Pancreas (tissue), 10 donors: ENCODE results near the gene DNAH9. TPM values are rescaled to one million over a fixed set of nuclear protein-coding genes. Genes with fewer than 3 reads are reported as not detected.

Experiments
- ATAC-seq, 4 donors: fragments of 200-7000 bp; cut with Tn5 transposase; one replicate each; pipeline versions ENCODE4 v1.8.0 to v1.9.1; 2020; ENCODE audit warnings: mild to moderate bottlenecking in 4 of 4, moderate library complexity in 4 of 4
- DNase-seq, 6 donors: peaks; one replicate each; pipeline ENCODE4 v3.0.0-alpha.2; 2020
- FAIRE-seq: peaks from 2 replicates; lab custom pipeline; 2012; peaks lifted over from hg19 to GRCh38; lab: Jason Lieb, UNC
- H3K27ac ChIP-seq, 4 donors: fragments of 200-600 bp; sonication (generic); 1 replicate in 3 of 4; 2 replicates in 1 of 4; pipeline versions ENCODE4 v1.5.0 to v1.8.0; 2020
- H3K27me3 ChIP-seq, 4 donors: fragments of 200-600 bp; one replicate each; pipeline ENCODE4 v1.8.0; 2021
- H3K36me3 ChIP-seq, 3 donors: fragments of 200-600 bp; sonication (generic) in 1 of 3; one replicate each; pipeline versions ENCODE4 v1.5.0 to v1.8.0; 2020 to 2021
- H3K4me1 ChIP-seq, 3 donors: fragments of 200-600 bp; one replicate each; pipeline ENCODE4 v1.8.0; 2021
- H3K4me3 ChIP-seq, 4 donors: fragments of 200-600 bp; sonication (generic) in 2 of 4; one replicate each; pipeline versions ENCODE4 v1.5.0 to v1.8.0; 2020 to 2021
- H3K9me3 ChIP-seq, 4 donors: fragments of 200-600 bp; one replicate each; pipeline ENCODE4 v1.8.0; 2021
- CTCF ChIP-seq, 4 donors: fragments of 200-600 bp; sonication (generic) in 3 of 4; IDR thresholded peaks; one replicate each; pipeline versions ENCODE4 v1.5.0 to v1.8.0; 2021; ENCODE audit warnings: antibody characterized with exemption in 4 of 4
- WGBS, 2 donors: extraction: QIAGEN DNeasy Blood & Tissue Kit; methylation state at CpG; one replicate each; pipeline ENCODE4 v1.1.7; 2013; 5-methylcytosine and 5-hydroxymethylcytosine counted together
- intact Hi-C, 3 donors: fragments of 100-400 bp; cut with DNase I; formaldehyde crosslinking; loops; one replicate each; pipeline versions ENCODE4 v1.11.1 to v1.14.2; 2022
- polyA plus RNA-seq, 2 donors: library from polyadenylated mRNA; stranded (reverse); fragments of 200-250 nt; gene quantifications; one replicate each; pipeline ENCODE4 v1.2.3, GENCODE V29; 2013
- total RNA-seq, 6 donors: library from RNA; stranded (reverse); fragmentation: NEBNext Ultra II Directional in 4 of 6; extraction: Animal tissue kit (Norgen Biotek cat#: 25700) in 4 of 6; gene quantifications; one replicate each; pipeline versions ENCODE4 v1.2.1 to v1.2.4, GENCODE V29; 2021 to 2023
- donor health status: healthy with polysubstance abuse.
- donor health status: DM: no; HTN: no; CAD: no; lungs with moderate emphysema.
- donor health status: DM: no; HTN: no; CAD: no.
- donor health status: control.
- donor health status: control.
- donor health status: Bipolar disorder and iron deficiency.
- donor health status: DM: yes; HTN: yes; CAD: no.
- donor health status: DM: no; HTN: no; CAD: no.
- donor health status: DM: no; HTN: no; CAD: no.
- donor health status: DM: yes; HTN: yes; CAD: no.

Gene DNAH9
- total and polyA plus RNA-seq, 8 donors, result 0.53 to 2.4 (median 1.3) TPM

DNA sequence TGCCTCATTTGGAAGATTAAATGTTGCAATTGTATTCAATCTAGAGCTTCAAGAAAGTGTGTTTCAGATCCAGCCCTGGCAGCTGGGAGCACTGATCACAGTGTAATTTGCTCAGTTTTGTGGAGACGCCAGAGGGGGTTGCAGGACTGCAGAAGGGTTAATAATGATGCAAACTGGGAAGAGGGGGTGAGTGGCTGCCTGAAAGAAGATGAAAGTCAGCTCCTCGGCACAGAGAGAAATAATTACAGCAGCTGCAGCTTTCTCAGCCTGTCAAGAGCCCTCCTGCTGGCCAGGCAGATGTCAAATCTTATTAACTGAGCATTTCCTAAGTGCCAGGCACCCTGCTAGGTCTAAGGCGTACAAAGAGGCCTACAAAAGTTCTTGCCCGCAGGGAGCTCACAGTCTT, 301.3 kb downstream of the DNAH9 start:
- no peak for TF ChIP-seq CTCF (IDR thresholded peaks at IDR 0.05)
- DNase-seq (no peak), ATAC-seq (no peak), FAIRE-seq (no peak)
- H3K36me3 ChIP-seq, result no peaks in the 10 kb centered on the region
- no peak overlapping the region for H3K4me3 ChIP-seq
- H3K9me3 ChIP-seq, result no peaks in the 10 kb centered on the region
- 43 to 49% methylated on average over 4 of the region's 4 CpGs for WGBS, 2 donors
- no peak overlapping the region for H3K27ac ChIP-seq
- no peaks in the 10 kb centered on the region for H3K27me3 ChIP-seq
- intact Hi-C loops, result no loop called here
- H3K4me1 ChIP-seq, result no peaks in the 10 kb centered on the region

DNA sequence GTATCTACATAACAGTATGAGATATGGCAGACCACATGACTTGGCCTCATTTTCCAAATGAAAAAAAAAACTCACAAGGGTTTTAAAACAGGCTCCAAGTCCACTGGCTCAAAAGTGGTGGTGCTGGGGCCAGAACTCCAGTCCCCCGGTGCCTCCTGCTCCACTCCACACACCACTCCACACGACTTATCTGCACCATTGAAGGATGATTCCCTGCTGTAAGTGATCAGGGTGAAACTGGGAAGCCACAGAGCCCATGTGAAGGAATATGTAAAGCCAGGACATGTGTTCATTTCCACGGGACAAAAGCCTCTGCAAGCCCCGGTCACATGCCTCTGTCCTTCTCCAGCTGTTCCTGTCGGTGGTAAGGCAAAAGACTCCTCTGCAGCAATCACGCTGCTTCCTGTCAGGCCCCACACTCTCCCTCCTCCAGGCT, 301.8 kb downstream of the DNAH9 start:
- H3K27ac ChIP-seq, result no peak overlapping the region
- H3K27me3 ChIP-seq, result no peaks in the 10 kb centered on the region
- H3K9me3 ChIP-seq, result no peaks in the 10 kb centered on the region
- no peak for TF ChIP-seq CTCF (IDR thresholded peaks at IDR 0.05)
- no peaks in the 10 kb centered on the region for H3K36me3 ChIP-seq
- WGBS, 2 donors, result 55 to 67% methylated on average over 6 of the region's 6 CpGs
- ATAC-seq (peak in 1 of 4 donors; percentile 39), FAIRE-seq (no peak), DNase-seq (peak in 1 of 6 donors; percentile 13)
- no peaks in the 10 kb centered on the region for H3K4me1 ChIP-seq
- no peak overlapping the region for H3K4me3 ChIP-seq
- intact Hi-C loops, result no loop called here

DNA sequence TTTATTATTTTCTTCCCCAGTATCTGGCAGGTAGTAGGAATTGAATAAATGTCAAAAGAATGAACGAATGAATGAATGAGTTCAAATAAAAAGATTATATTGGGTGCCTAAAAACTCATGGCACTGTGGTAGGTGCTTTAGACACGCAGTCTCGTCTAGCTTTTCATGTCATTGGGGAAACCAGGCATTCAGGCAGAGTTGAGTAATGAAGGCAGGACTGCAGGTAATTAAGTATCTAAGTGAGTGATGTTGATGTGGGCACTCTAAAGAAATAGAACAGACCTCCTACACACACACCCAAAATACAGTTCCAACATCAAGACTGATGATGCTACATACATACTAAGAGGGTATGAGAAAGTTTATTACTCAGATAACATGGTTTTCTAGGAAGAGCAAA, 302.4 kb downstream of the DNAH9 start:
- no peak overlapping the region for H3K27ac ChIP-seq
- intact Hi-C loops, result no loop called here
- H3K36me3 ChIP-seq, result no peaks in the 10 kb centered on the region
- H3K4me3 ChIP-seq, result no peak overlapping the region
- no peaks in the 10 kb centered on the region for H3K9me3 ChIP-seq
- WGBS, 2 donors, result 74 to 79% methylated on average over 3 of the region's 3 CpGs
- no peak for ATAC-seq
- no peak for TF ChIP-seq CTCF (IDR thresholded peaks at IDR 0.05)
- FAIRE-seq, result no peak
- no peaks in the 10 kb centered on the region for H3K27me3 ChIP-seq
- H3K4me1 ChIP-seq, result no peaks in the 10 kb centered on the region
- DNase-seq, result no peak

DNA sequence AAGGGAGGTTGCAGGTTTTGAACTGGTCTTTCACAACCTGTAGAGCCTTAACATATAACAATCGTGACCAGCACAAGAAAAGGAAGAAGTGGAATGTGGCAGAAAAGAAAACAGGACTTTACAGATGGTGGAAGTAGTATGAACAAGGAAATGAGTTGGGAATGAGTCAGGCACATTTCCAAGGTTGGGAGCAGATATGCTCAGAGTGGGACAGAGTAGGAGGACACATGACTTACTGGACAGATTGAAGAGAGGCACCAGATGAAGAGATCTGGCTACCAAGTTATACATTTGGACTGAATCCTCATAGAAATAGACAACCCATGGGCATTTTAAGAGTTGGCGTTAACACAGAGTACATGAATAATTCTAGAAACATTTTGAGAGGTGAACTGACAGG, 303.7 kb downstream of the DNAH9 start:
- Histone ChIP-seq H3K27ac (no peak overlapping the region), H3K4me3 (no peak overlapping the region), H3K27me3 (no peaks in the 10 kb centered on the region), H3K9me3 (no peaks in the 10 kb centered on the region), H3K4me1 (no peaks in the 10 kb centered on the region), H3K36me3 (no peaks in the 10 kb centered on the region)
- intact Hi-C loops, result no loop called here
- no peak for ATAC-seq
- TF ChIP-seq CTCF (IDR thresholded peaks at IDR 0.05), result no peak
- 85 to 92% methylated on average over 2 of the region's 2 CpGs for WGBS, 2 donors
- DNase-seq, result no peak
- FAIRE-seq, result no peak

DNA sequence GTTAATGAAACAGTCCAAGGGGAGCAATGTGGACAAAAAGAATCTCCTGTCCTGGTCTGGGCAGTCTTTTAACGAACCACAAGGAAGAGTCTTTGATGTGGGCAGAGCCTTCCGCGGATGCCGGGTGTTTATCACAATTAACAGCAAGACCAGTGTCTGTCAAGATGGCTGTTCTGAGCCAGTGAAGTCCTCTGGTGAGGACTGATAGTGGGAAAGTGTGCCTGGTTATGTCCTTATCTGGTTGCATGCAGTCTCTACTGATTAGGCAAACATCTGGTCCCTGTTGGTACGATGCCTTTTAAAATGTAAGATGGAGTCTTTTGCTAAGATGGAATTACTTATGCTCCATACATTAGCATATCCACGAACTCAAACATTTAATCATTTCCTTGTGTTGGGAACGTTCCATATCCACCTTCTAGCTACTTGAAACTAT, 310.5 kb downstream of the DNAH9 start:
- Histone ChIP-seq H3K27me3 (no peaks in the 10 kb centered on the region), H3K4me1 (no peaks in the 10 kb centered on the region), H3K27ac (no peak overlapping the region), H3K4me3 (no peak overlapping the region), H3K36me3 (no peaks in the 10 kb centered on the region), H3K9me3 (no peaks in the 10 kb centered on the region)
- TF ChIP-seq CTCF (IDR thresholded peaks at IDR 0.05), result no peak
- no peak for DNase-seq
- 23 to 31% methylated on average over 7 of the region's 7 CpGs for WGBS, 2 donors
- no peak for FAIRE-seq
- ATAC-seq, result no peak
- intact Hi-C loops, result no loop called here
